Right renal pelvis (tissue), 4 donors: ENCODE measurements around the gene TAGAP. TPM values are rescaled to one million over a fixed set of nuclear protein-coding genes. Genes with fewer than 3 reads are reported as not detected.
A peak's percentile ranks its signal among the peaks of the same experiment; 100 is the strongest.
"Not testable (repeated sequence)": the region's sequence is repeated elsewhere in the genome, so short reads cannot be mapped to it uniquely, and the experiment has no call there.

Experiments
- DNase-seq, 4 donors: peaks; one replicate each; pipeline ENCODE4 v3.0.0-alpha.2; 2013; ENCODE audit warnings: low read depth in 4 of 4, low spot score in 3 of 4, missing footprints in 1 of 4
- polyA plus RNA-seq, 4 donors: library from polyadenylated mRNA; unstranded; fragments of 120-200 nt; gene quantifications; one replicate each; pipeline ENCODE4 v1.2.1, GENCODE V29; 2013; ENCODE audit not compliant: insufficient read length in 4 of 4

The TAGAP gene
- polyA plus RNA-seq, 4 donors: 0.56 to 1.4 (median 0.81) TPM

DNA sequence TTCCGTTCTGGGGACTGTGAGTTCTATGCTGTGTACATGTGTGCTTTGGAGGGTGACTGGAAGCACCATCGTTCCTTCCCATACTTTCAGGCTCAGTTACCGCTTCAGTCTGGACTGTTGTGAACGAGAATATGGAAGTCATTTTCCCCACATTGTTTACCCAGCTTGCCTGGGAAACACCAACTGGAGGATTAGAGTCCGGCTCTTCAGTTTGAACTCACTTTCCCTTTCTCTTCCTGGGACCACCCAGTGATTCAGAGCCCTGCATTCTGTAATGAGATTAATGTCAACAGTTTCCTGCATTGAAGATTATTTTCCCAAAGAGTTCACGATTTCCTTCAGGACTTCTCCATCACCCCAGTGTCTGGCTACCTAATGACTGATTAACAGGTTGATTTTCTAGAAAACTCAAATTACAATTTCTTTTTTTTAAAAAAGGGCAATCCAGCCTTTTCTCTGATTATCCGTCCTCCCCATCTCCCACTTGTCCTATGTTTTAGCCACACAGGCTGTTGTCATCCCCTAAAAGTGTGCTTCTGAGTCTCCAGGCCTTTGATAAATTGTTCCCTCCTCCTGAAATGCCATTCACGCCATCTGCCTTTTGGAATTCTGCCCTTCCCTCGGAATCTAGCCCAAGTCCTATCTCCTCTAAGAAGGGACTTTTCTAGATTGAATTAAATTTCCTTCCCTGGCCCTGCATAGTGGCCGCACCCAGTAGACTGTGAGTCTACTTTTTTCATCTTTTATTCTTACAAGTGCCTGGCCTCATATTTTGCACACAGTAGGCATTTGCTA lies 3.3 kb upstream of the TAGAP start:
- DNase-seq: no peak

- DNase-seq: no peak
Measured at GRCh38 chr6:159045801-159046200, 1.0 kb upstream of the TAGAP start.

- no peak for DNase-seq
Measured at GRCh38 chr6:159043947-159044346, 844 bp downstream of the TAGAP start.

GRCh38 chr6:159043251-159043650 lies 1.5 kb downstream of the TAGAP start:
- DNase-seq: no peak

DNA sequence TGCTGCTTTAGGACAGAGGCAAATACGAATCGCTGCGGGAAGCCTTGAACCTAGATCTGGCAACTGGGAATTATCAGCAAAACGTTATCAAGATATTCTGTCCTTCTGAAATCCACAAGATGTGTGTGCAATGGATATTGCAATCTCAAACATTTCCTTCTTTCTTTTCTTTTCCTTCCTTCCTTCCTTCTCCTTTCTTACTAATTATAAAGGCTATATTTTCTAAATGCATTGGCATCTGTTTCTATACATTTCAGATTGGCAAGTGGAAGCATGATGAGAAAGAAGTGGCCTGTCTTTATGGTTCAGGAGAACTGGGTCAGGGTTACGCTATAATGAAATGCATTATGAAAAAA lies 2.0 kb downstream of the TAGAP start:
- no peak for DNase-seq

DNA sequence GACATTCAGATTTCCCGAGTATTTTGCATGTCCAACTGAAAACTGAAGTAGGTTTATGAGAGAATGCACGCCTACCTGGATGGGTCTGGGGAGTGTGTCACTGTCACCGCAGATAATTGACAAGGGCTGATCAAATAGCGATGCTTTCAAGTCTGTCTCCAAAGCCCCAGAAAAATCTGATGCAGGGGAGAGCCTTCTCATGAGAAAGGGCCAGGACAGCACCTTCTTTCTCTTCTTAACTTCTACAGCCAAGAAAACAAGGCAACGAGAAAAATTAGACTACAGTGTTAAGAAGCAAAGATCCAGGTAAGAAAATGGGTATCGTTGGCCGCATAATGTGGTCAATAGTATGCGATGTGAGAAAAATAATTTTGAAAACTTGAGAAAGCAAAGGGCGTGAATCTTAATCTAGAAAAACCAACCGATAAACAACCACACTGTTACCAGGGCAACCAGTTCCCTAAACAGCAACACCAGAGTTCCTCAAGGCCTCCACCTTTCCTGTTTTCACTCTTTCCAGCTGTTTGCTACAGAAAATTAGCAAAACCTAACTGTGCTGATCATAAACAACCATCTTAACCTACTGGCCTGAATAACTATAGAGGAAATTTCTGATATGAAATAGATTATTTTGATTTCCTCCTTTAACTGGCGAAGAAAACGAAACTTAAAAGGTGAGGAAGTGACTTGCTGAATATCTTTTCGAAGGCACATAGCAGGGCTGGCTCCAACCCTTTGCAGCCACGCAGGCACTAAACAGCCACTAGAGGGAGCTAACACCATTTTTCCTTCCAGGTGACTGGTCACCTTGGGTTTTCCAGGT lies 2.6 kb downstream of the TAGAP start:
- peak; percentile 61 to 64 (median 62) for DNase-seq

DNA sequence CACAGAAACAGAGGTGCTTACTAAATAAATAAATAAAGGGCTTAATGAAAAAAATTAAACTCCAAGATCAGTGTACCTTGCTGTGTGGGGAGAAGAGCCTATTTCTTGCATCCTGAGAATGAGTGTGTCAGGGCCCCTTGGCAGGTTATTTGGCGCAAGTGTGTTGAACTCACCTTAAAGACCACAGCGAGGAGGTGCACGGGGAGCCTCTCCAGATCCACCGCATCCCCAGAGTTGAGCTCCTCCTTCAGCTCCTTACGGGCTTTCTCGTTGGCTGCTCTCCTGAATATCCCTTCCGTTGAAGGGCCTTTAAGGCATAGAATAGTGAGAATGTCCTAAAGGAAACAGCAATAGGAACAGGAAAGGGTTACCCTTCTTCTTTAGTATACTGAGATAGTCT lies 3.6 kb downstream of the TAGAP start:
- no peak for DNase-seq

GRCh38 chr6:159039885-159040258 lies 4.9 kb downstream of the TAGAP start:
- no peak for DNase-seq

DNA sequence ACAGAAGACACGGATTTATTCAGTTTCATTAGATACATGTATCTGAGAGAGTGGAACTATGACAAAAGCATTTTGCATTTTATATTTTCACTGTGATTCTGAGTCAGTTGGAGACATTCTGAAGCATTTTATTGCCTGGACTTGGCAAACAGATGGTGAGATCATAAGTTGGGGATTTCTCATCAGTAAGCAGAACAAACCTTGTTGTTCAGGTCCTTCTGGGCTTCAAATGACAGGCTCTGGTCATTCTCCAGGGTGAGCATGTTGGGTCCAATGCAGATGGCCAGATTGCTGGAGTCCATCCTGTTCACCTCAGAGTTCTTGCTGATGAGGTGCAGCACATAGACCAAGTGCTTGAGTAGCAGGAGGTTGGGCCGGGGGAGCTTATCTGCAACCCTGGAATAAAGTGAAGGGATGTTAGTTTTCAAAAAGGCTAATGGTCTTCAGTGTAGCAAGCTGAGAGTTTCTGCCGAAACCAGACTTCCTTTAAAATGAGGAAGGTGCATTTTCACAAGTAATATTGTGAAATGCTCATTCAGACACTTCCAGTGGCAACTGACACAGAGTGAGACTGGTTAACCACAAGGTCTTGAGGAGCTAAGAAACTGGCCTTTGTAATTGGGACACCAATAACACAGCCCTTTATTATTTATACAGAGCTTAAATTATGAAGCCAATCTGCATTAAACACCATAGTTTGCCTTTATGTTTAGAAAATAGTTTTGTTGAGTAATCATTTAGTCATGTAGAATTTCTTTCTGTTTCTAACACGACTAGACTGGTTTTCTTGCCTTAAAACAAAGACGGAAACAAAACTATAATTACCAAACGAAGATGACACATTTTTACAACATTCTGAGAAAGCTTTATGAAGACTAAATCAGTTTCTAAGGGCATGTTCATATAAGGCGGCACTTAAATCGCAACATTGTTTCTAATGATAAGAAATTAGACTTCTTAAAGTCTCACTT lies 5.6 kb downstream of the TAGAP start:
- no peak for DNase-seq

DNA sequence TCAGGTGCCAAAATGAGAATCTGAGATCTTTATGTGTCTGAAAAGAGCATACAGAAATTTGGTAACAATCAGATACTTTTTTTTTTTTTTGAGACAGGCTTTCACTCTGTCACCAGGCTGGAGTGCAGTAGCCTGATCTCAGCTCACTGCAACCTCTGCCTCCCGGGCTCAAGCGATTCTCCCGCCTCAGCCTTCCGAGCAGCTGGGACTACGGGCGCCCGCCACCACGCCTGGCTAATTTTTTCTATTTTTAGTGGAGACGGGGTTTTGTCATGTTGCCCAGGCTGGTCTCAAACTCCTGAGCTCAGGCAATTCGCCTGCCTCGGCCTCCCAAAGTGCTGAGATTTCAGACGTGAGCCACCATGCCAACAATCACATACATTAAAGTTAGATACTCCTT lies 6.5 kb downstream of the TAGAP start:
- DNase-seq: not testable (repeated sequence)

DNA sequence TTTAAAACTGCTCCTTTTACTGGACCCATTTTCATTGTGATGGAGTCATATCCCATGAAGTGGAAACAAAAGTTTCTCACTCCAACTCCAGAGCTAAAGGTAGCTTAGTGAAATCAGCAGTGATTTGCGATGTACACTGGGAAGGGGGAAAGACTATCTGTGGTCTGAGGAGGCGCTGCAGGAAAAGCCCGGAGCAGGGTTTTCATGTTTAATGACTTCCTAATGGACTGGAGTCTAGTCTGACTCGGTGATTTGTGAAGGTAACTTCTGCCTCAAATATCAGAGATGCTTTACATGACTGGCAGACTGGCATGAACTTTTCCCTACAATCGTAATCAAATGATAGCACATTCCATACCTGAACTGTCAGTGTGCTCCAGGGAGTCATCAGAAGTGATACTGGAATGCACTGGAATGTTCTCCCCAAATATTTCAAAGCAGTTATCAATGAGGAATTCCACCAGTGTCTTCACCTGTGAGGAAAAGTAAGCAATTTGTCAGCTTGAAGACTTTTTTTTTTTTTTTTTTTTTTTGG lies 7.0 kb downstream of the TAGAP start:
- DNase-seq: no peak

DNA sequence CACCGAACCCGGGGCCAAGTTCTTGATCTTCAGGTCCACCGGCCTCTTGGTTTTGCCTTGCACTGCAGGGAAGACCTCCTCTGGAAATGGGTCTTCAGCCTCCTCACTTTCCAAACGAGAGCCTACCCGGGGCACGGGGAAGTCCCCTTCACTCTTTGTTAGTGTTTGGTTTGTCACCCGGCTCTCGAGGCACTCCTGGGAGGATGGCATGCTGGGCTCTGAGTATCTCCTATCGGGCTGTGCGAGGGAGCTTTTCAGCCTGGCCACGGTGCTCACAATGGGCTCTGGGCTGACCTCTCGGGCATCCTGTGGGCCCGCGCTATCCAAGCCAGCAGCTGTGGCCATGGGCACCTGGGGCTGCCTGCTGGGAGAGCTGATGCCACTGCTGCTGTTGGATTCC lies 8.1 kb downstream of the TAGAP start:
- DNase-seq: no peak

DNA sequence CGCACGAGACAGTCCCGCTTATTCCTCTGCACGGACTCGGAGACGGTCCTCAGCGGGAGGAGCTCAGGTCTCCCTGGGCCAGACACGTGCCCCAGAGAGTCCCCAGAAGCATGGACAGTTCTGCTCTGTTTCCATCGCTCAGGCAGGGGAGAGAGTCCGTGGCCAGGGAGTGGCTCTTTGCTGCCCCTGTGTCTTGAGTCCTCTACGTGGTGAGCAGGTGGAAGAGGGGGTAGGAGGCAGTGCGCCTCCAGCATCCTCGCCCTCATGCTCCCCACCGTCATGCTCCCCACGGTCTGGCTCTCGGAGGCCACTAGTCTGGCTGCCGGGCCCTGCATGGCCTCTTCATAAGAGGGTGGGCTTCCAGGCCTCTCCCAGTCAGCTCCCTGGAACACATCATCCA lies 8.9 kb downstream of the TAGAP start:
- no peak for DNase-seq

DNA sequence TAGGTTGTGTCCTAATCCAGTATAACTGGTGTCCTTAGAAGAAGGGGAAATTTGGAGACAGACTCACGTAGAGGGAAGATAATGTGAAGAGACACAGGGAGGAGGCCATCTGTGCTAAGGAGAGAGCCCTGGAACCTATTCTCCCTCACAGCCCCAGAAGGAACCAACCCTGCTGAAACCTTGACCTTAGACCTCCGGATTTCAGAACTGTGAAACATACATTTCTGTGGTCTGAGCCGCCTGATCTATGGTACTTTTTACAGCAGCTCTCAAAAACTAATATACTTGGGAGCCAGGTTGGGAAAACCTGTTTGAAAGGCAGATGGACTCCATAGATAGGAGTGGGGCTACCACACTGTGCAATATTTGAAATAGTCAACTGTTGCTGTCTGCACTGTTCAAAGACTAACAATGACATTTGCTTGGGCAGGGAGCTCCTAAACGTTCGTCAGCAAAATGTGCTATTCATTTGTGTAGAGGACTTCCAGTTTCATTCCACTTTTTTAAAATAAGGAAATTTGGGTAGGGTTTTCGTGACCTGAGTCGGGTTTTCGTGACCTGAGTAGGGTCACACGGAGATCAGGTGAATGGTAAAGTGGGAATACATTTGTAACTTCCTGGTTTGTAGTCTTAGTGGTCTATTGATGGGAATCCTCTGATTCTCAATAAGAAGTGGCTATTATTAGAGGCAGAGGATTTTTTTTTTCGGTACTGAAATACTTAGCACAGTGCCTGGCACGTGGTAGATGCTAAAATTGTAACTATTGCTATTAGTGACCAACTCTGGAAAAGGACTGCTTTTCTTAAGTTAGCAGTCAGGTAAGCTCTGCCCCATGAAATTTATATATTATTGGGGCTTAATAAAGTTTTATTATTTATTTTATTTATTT lies 11.4 kb downstream of the TAGAP start:
- no peak for DNase-seq

DNA sequence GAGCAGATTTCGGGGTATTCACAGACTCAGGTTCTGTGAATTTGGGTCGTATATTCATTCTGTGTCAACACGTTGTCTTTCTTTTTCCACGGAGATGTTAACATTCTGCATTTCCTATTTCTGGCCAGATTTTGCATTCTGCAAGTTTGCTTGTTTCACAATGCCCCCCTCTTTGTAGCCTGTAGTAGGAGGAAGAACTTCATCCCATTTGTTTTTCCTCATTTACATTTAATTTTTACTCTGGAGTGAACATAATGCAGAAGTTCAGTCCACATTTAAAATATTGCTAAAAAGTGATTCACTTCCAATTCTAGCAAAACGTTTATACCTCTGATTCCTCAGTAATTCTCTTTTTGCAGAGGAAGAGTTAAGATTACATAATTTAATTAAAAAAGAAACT lies 12.9 kb downstream of the TAGAP start:
- no peak for DNase-seq

DNA sequence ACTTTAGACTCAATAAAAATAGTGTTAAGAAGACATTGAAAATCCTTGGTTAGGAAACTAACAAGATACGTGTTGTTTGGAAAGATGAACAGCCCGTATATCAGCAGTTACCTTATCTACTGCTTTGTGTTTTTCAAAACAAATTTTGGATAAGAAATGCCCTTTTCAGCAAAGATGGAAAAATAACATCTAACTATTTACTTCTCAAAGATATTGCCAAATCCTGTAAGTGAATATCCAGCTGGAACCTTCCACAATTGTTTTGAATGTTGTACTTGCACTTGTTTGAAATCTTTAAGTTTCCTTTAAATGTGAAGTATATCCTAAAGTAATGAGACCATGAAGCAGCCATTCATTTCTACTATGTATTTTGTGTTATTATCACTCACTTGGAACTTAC lies 14.6 kb downstream of the TAGAP start:
- DNase-seq: no peak

DNA sequence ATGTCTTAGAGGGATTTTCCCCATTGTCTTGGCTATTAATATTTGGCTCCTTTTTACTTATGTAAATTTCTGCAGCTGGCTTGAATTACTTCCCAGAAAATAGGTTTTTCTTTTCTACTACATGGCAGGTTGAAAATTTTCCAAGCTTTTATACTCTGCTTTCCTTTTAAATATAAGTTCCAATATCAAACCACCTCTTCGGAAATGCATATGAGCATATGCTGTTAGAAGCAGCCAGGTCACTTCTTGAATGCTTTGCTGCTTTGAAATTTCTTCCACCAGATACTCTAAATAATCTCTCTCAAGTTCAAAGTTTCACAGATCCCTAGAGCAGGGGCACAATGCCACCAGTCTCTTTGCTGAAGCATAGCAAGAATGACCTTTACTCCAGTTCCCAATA lies 19.6 kb downstream of the TAGAP start:
- not testable (repeated sequence) for DNase-seq

DNA sequence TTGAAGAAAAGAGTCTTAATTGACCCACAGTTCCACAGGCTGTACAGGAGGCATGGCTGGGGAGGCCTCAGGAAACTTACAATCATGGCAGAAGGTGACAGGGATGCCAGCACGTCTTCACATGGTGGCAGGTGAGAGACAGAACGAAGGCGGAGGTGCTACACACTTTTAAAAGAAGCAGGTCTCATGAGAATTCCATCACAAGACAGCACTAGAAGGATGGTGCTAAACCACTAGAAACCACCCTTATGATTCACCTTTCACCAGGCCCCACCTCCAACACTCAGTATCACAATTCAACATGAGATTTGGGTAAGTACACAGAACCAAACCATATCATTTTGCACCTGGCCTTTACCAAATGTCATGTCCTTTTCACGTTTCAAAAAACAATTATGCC lies 20.9 kb downstream of the TAGAP start:
- no peak for DNase-seq

- DNase-seq: no peak
Measured at GRCh38 chr6:159020011-159020410, 24.8 kb downstream of the TAGAP start.
